GM18873 (cell line): Measurements from ENCODE around the gene XYLT1.

Experiments used
- ATAC-seq: cut with Tn5 transposase; IDR thresholded peaks from one replicate; pipeline ENCODE4 v1.9.1; 2021; ENCODE audit warnings: mild to moderate bottlenecking, moderate library complexity, moderate number of reproducible peaks; ENCODE audit not compliant: unreplicated experiment, low FRiP score

Gene XYLT1

GRCh38 chr16:17380613-17381012 lies 90.1 kb downstream of the XYLT1 start:
- ATAC-seq, result no peak

DNA sequence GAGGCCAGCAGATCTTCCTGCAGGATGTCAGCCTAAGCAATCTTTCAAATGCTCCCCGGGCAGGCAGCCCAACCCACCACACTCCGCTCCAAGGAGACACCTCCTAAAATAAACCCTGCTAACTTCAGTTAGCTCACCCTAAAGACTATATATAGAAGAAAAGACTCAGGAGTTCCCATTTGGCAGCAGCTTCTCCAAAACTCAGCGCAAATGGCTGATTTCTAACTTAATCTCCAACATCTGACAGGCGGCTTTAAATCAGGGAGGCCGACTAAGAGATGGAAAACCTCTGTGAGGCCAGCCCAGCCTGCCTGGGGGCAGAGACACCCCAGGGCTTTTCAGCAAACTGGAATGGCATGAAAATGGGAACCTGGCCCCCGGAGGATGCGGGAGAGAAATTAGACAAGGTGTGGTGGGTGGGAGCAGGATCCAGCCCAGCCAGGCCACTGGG lies 91.6 kb downstream of the XYLT1 start:
- no peak for ATAC-seq

DNA sequence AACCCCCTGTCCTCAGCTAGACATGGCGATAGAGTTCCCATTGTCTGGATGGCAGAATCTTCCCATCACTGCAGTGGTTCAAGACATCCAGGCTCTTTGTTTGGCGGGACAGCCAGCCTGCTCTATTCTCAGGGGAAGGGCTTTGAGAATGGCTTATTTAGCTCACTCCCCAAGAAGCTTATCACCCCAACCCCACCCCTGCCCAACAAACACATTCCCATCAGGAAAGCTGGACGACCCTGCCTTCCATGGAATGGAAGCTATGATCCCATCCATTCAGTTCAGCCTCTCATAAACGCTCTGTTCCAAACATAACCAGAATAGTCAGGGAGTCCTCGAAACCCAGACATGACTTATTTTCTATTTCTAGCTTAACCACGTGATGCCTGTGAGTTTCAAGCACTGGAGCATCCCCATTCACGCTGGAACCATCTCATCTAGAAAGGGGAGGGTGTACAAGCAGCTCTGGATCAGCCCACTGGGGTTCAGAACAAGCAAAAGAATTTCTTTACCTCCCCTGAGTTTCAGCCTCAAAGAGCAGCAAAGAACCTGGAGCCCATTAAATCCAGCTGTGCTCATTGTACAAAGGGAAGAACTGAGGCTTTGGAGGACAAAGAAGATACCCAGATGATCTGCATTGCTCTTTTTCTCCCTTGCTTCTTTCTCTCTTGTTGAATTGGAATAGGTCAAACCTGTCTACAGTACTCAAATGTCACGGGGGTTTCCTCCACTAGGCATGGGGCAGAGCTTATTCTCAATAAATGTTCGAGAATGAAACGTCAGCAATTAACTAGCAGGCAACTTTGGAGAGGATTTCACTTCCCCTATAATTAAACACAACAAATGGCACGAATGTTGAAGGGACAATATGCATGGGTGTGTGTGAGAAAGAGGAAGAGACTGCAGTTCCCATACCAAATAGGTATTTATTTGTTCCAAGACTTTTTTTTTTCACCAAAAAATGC lies 93.1 kb downstream of the XYLT1 start:
- ATAC-seq, result no peak

GRCh38 chr16:17375461-17376304 lies 95.1 kb downstream of the XYLT1 start:
- no peak for ATAC-seq

DNA sequence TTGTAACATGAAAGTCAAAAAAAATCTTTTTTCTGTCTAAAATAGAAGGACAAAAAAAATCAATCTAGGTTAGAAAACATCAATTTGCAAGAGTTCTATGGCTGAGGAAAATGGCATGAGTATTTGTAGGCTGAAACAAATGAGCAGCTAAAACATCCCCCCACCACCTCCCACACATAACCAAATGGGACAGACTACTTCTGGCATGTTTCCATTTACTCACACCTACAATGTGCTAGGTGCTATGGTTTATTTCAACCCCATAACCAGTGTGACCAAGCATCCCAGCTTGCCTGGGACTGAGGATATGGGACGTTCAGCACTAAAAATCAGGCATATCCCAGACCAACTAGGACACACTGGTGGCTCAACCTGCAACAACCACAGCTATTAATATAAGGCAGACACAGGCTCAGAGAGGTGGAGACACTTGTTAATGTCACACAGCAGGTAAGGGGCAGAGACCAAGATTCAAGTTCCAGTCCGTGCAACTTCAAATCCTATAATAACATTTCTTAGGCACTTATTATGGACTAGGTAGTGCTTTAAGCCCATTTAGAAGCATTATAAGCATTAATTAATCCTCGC lies 96.0 kb downstream of the XYLT1 start:
- no peak for ATAC-seq

DNA sequence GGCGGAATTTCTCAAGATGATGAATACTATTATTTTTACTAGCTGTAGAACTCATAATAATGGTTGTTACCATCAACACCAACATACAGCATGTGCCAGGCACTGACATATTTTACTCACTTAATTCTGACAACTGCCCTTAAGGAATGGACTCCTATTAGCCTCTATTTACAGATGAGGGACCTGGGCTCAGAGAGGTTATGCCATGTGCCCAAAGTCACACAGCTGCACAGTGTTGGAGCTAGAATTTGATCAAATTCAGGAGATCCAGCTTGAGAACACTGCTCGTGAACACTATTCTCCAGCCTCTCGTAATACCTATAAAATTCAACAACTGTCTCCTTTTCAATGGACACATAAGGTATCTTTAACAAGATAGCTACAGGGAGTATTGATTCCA lies 97.2 kb downstream of the XYLT1 start:
- no peak for ATAC-seq

GRCh38 chr16:17372386-17372785 lies 98.4 kb downstream of the XYLT1 start:
- no peak for ATAC-seq

DNA sequence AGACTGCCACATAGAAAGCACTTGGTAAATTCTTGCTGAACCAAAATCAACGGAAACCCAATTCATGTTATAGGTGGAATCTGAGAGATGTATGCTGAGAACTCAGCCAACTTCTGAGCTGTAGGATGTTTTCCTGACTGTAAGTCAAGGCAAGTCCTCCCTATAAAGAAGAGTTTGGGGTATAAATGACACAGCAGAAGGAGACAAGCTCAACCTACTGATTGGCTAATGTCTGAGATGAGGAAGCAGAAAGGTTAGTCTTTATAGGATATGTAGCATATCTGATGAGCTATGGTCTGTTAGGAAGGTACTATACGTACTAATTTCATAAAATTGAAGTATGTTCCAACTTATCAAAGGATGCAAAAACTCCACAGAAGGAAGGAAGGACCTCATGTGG lies 99.5 kb downstream of the XYLT1 start:
- ATAC-seq, result no peak

DNA sequence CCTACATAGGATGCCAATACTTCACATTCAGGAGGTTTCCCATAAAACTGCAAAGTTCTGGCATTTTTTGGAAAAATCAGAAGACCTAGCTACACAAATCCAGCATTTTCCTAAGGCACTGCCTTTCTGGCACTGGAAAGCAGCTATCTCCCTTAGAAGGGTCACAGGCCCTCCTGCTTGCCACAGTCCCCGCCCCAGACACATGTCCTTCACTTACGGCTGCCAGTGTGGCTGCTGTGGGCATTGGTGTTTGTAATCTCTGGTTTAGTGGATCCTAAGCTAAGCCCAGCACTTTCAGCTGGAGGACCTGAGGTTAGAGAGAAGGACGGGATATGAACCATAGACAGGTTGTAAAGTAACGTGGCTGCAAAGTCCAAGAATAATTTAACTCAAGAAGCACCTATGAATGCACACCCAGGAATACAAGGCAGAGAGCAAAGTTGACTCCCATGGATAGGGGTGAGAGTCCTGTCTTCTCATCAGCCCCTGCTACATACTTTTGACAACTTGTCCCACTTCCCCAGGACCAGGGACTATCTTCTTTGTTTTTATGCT lies 100.0 kb downstream of the XYLT1 start:
- ATAC-seq, result no peak

GRCh38 chr16:17370223-17370707 lies 100.5 kb downstream of the XYLT1 start:
- no peak for ATAC-seq

GRCh38 chr16:17369421-17370222 lies 101.1 kb downstream of the XYLT1 start:
- ATAC-seq, result no peak

GRCh38 chr16:17368951-17369350 lies 101.8 kb downstream of the XYLT1 start:
- ATAC-seq, result no peak

DNA sequence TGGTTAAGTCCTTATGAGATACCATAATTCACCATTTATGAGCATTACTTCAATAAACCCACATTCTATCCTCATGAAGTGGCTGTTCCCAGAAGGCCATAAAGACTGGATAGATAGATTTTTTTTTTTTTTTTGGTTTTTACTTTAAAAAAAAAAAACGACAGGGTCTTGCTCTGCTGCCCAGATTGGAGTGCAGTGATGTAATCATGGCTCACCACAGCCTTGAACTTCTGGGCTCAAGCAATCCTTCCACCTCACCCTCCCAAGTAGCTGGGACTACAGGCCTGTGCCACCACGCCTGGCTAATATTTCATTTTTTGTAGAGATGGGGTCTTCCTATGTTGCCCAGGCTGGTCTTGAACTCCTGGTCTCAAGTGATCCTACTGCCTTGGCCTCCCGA lies 102.3 kb downstream of the XYLT1 start:
- no peak for ATAC-seq

- ATAC-seq, result no peak
Measured at GRCh38 chr16:17367923-17368322, 102.8 kb downstream of the XYLT1 start.

DNA sequence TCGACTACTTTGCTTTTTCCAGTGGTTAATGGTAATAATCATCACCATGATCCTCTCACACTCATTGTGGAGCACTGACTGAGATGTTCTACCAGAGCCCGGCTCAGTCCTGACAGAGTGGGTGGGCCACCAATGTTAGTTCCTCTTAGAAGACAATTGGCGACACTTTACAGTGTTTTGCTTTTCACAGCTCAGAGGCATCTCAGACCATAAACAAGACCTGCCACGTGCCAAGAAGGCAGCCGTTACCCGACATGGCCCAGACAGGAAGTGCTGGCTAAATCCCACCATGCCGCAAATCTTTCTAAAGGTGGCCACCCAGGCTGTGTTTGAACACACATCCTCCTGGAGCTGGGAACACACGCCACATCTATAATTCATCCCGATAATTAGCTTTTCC lies 103.7 kb downstream of the XYLT1 start:
- no peak for ATAC-seq

DNA sequence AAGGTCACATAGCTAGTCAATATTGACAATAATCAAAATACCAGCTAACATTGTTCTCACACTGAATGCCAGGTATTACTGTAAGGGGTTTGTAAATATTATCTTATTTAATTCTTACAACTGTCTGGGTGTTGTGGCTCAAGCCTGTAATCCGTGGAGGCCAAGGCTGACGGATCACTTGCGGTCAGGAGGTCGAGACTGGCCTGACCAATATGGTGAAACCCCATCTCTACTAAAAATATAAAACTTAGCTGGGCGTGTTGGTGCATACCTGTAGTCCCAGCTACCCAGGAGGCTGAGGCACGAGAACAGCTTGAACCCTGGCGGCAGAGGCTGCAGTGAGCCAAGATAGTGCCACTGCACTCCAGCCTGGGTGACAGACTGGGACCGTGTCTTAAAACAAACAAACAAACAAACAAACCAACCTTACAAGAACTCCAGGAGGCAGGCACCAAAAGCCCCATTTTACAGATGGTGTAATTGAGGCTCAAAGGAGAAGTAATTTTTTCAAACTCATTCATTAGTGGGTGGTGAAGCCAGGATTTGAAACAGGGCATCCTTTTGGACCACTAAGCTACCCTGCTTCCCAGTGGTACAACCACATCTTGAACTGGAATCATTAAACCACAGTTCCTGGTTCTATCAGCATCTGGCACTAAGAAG lies 104.3 kb downstream of the XYLT1 start:
- no peak for ATAC-seq

GRCh38 chr16:17365591-17366298 lies 105.0 kb downstream of the XYLT1 start:
- no peak for ATAC-seq

DNA sequence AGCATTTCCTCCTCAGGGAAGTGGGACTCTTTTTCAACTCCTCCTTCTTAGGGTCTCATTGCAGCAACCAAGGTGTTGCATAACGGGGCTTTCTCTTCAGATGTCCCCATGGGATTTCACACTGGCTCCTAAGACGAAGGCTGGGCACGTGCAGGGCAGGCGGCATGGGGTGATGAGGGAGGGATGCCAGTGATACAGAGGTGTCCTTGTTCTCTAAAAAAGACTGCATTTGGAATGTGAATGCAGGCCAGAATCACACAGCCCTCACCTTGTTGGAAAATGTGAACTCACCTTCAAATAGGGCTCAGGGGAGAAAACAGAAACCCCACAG lies 105.6 kb downstream of the XYLT1 start:
- no peak for ATAC-seq
